GM12878 (cell line): ENCODE results near the gene PNISR. TPM values are rescaled to one million over a fixed set of nuclear protein-coding genes. Genes with fewer than 3 reads are reported as not detected.

Experiments used
- ATAC-seq: fragments of 200-7000 bp; cut with Tn5 transposase; 3 replicates; pipeline ENCODE4 v1.9.1; 2020; ENCODE audit warnings: mild to moderate bottlenecking, moderate library complexity
- BruUV-seq: library from RNA; stranded (reverse); fragments of 400-500 nt; replicated peaks from 2 replicates; lab custom pipeline; 2021; lab: Mats Ljungman, UMichigan
- CTCF ChIA-PET: fragments of 300-600 bp; sonication (Branson Sonifier 250); formaldehyde crosslinking; extraction: SDS; loops from one replicate; lab custom pipeline; 2021; ENCODE audit warnings: inconsistent platforms; lab: Yijun Ruan, JAX
- POLR2A ChIA-PET: fragments of 350-600 bp; formaldehyde crosslinking; extraction: SDS; loops from one replicate; lab custom pipeline; 2021; ENCODE audit warnings: inconsistent platforms; lab: Charles Lee
- RAD21 ChIA-PET: fragments of 300-600 bp; sonication (Branson Sonifier 250); formaldehyde crosslinking; loops from one replicate; lab custom pipeline; 2023; ENCODE audit warnings: antibody characterized with exemption; ENCODE audit not compliant: unreplicated experiment; lab: Charles Lee
- SMC1A ChIA-PET: fragments of 300-600 bp; sonication (Branson Sonifier 250); formaldehyde crosslinking; loops from one replicate; lab custom pipeline; 2023; ENCODE audit not compliant: unreplicated experiment, uncharacterized antibody; lab: Charles Lee
- DNase-seq: peaks from one replicate; pipeline ENCODE4 v3.0.0-alpha.2; 2011; ENCODE audit warnings: low read depth, low spot score
- FAIRE-seq: peaks from 3 replicates; lab custom pipeline; 2011; peaks lifted over from hg19 to GRCh38; lab: Jason Lieb, UNC
- H2AFZ ChIP-seq: 2 replicates; pipeline ENCODE4 v1.6.0; 2011; ENCODE audit warnings: low read depth, low read length, control low read depth; ENCODE audit not compliant: control insufficient read depth
- H3K27ac ChIP-seq: 2 replicates; pipeline ENCODE4 v1.5.1; 2011; ENCODE audit warnings: control low read depth; ENCODE audit not compliant: control insufficient read depth, insufficient read depth
- H3K27me3 ChIP-seq, 2 experiments: replicated peaks in 1 of 2; 2 replicates each; pipeline versions ENCODE4 v1.6.0 to v1.6.1; 2011; ENCODE audit warnings: low read length in 1 of 2; ENCODE audit not compliant: control insufficient read depth in 2 of 2, insufficient read depth in 2 of 2
- H3K36me3 ChIP-seq, 2 experiments: 2 replicates each; pipeline ENCODE4 v1.5.1; 2011; ENCODE audit warnings: low read length in 1 of 2; ENCODE audit not compliant: control insufficient read depth in 2 of 2, insufficient read depth in 2 of 2
- H3K4me1 ChIP-seq: 2 replicates; pipeline ENCODE4 v1.6.1; 2011; ENCODE audit warnings: mild to moderate bottlenecking, low read length, moderate library complexity, mixed read lengths; ENCODE audit not compliant: control insufficient read depth, insufficient read depth
- H3K4me2 ChIP-seq: 2 replicates; pipeline ENCODE4 v1.6.0; 2011; ENCODE audit warnings: control low read depth; ENCODE audit not compliant: control insufficient read depth, insufficient read depth
- H3K4me3 ChIP-seq: fragments of 200-600 bp; sonication (generic); 2 replicates; pipeline ENCODE4 v1.5.1; 2016
- H3K79me2 ChIP-seq: 2 replicates; pipeline ENCODE4 v1.6.0; 2011; ENCODE audit warnings: low read length; ENCODE audit not compliant: control insufficient read depth, insufficient read depth
- H3K9ac ChIP-seq: 2 replicates; pipeline ENCODE4 v1.8.0; 2011; ENCODE audit warnings: low read length, control low read depth, mixed read lengths; ENCODE audit not compliant: control insufficient read depth, insufficient read depth
- H3K9me3 ChIP-seq: replicated peaks from 3 replicates; pipeline ENCODE4 v1.5.1; 2011; ENCODE audit warnings: mild to moderate bottlenecking, low read length; ENCODE audit not compliant: control insufficient read depth, insufficient read depth
- H4K20me1 ChIP-seq: 2 replicates; pipeline ENCODE4 v1.6.0; 2011; ENCODE audit not compliant: control insufficient read depth, insufficient read depth
- ATF7 ChIP-seq: fragments of 450-650 bp; IDR thresholded peaks from 2 replicates; pipeline ENCODE4 v1.6.1; 2016; ENCODE audit warnings: low read depth, mild to moderate bottlenecking
- CEBPZ ChIP-seq: fragments of 150-350 bp; IDR thresholded peaks from 2 replicates; pipeline ENCODE4 v1.6.1; 2016; ENCODE audit warnings: low read depth, low read length
- CHD4 ChIP-seq: fragments of 200-600 bp; sonication (generic); IDR thresholded peaks from 2 replicates; pipeline ENCODE4 v1.6.1; 2016; ENCODE audit warnings: mild to moderate bottlenecking
- DPF2 ChIP-seq: fragments of 450-650 bp; IDR thresholded peaks from 2 replicates; pipeline ENCODE4 v1.6.1; 2017; ENCODE audit warnings: mild to moderate bottlenecking
- EP300 ChIP-seq, 2 experiments: fragments of 150-350 bp in 1 of 2; IDR thresholded peaks; 2 replicates each; pipeline ENCODE4 v1.6.1; 2011 to 2012; ENCODE audit warnings: low read depth in 2 of 2, low read length in 2 of 2, borderline replicate concordance in 1 of 2, improper control_type of control experiment in 1 of 2, inconsistent platforms in 1 of 2; ENCODE audit not compliant: control insufficient read depth in 1 of 2
- IKZF1 ChIP-seq: fragments of 450-650 bp; conservative IDR thresholded peaks from 2 replicates; pipeline ENCODE4 v1.6.1; 2017; ENCODE audit warnings: antibody characterized with exemption, mild to moderate bottlenecking
- KLF5 ChIP-seq: fragments of 450-650 bp; IDR thresholded peaks from 2 replicates; pipeline ENCODE4 v1.6.1; 2014; ENCODE audit warnings: mild to moderate bottlenecking; ENCODE audit not compliant: partially characterized antibody
- MYC ChIP-seq: IDR thresholded peaks from 2 replicates; pipeline ENCODE4 v1.6.1; 2011; ENCODE audit warnings: mild to moderate bottlenecking, low read length, moderate library complexity, inconsistent platforms; ENCODE audit not compliant: insufficient read depth, insufficient replicate concordance, insufficient read length, severe bottlenecking
- NBN ChIP-seq: fragments of 450-650 bp; IDR thresholded peaks from 2 replicates; pipeline ENCODE4 v1.6.1; 2016
- POLR2AphosphoS2 ChIP-seq: IDR thresholded peaks from 2 replicates; pipeline ENCODE4 v1.6.1; 2011; ENCODE audit warnings: low read depth, mild to moderate bottlenecking, low read length, improper control_type of control experiment, moderate library complexity
- PRDM15 ChIP-seq: fragments of 450-650 bp; formaldehyde crosslinking; IDR thresholded peaks from 2 replicates; pipeline ENCODE4 v1.4.0; 2020; ENCODE audit warnings: mild to moderate bottlenecking, moderate library complexity
- TBL1XR1 ChIP-seq: IDR thresholded peaks from 2 replicates; pipeline ENCODE4 v1.6.1; 2012; ENCODE audit warnings: low read depth, low read length, improper control_type of control experiment
- TCF12 ChIP-seq: IDR thresholded peaks from 2 replicates; pipeline ENCODE4 v1.6.1; 2011; ENCODE audit warnings: low read depth, mild to moderate bottlenecking, low read length
- WGBS: methylation state at CpG from one replicate; pipeline ENCODE4 v1.1.6; 2016; ENCODE audit warnings: low lambda C conversion rate; ENCODE audit not compliant: insufficient replicate concordance, insufficient coverage; ENCODE audit errors: missing lambda C conversion rate; 5-methylcytosine and 5-hydroxymethylcytosine counted together
- in situ Hi-C: fragments of 300-500 bp; cut with MboI; formaldehyde crosslinking; loops from 9 replicates; pipeline ENCODE4 v1.14.3; 2018; ENCODE audit warnings: mixed read lengths
- intact Hi-C: fragments of 100-400 bp; cut with micrococcal nuclease; formaldehyde crosslinking; loops from one replicate; pipeline ENCODE4 v1.14.2; 2022; ENCODE audit not compliant: unreplicated experiment
- polyA plus RNA-seq, 11 experiments: library from polyadenylated mRNA; depleted of rRNA in 4 of 11; unstranded in 6 of 11; stranded (reverse) in 5 of 11; fragments of >200 nt; fragmentation: Nextera tagmentation in 4 of 11; fragmentation: Illumina TruSeq in 1 of 11; extraction: Ambion mirVana in 4 of 11; extraction: Trizol in 1 of 11; gene quantifications; 1 replicate in 1 of 11; 2 replicates in 10 of 11; pipeline versions ENCODE4 v1.2.1 to v1.2.3, GENCODE V29; 2011 to 2016; ENCODE audit warnings: inconsistent platforms in 2 of 11, missing spikeins in 2 of 11, low read depth in 1 of 11
- total RNA-seq, 4 experiments: library from RNA; depleted of rRNA in 3 of 4; stranded (reverse); fragments of >200 nt in 3 of 4; fragmentation: Illumina TruSeq in 1 of 4; extraction: Trizol in 1 of 4; gene quantifications; 2 replicates each; pipeline versions ENCODE4 v1.2.1 to v1.2.3, GENCODE V29; 2013 to 2021

PNISR gene
- total and polyA plus RNA-seq, 10 of the 15 experiments (the other 5 are each of a cell fraction or from before 2014, with no cell fraction given) = 79.1 to 180 (median 105) TPM

GRCh38 chr6:99422912-99423311 lies 2.2 kb downstream of the PNISR start (continued):
- no peak for TF ChIP-seq CEBPZ
- TF ChIP-seq KLF5 = no peak
- no peak for TF ChIP-seq TBL1XR1
- no peak for TF ChIP-seq DPF2
- TF ChIP-seq, all 136 proteins: peak for 0

- Histone ChIP-seq H3K9me3 (no peaks in the 10 kb centered on the region), H3K27me3 (no peaks in the 10 kb centered on the region), H3K27ac (peak overlapping the region; percentile 10), H3K4me3 (peak overlapping the region; percentile 44; the same call in 1 of the 2 replicates), H2AFZ (no peak overlapping the region), H4K20me1 (no peaks in the 10 kb centered on the region), H3K4me2 (peak overlapping the region; percentile 68), H3K9ac (no peak overlapping the region), H3K79me2 (peaks cover 80% of the 10 kb centered on the region), H3K4me1 (peaks cover 11% of the 10 kb centered on the region), H3K36me3 (peaks cover 0 to 7% of the 10 kb centered on the region in 2 experiments; a peak in 3 of 4 replicates)
- in situ Hi-C loops (no loop called here), intact Hi-C loops (loop anchor here (2.0 kb wide), 1 partner anchor 16 kb away; no protein-coding TSS in a partner anchor)
- SMC1A ChIA-PET = interaction anchor here (0.7 to 3.1 kb wide), 8 partner anchors 9 to 146 kb away, joined by 3 to 21 read pairs (median 5); partner anchors contain the start of genes COQ3 and PNISR
- ATAC-seq (peak; percentile 86), DNase-seq (peak; percentile 38), FAIRE-seq (peak; percentile 23)
- POLR2A ChIA-PET = interaction anchor here (0.6 to 0.8 kb wide), 3 partner anchors 24 to 151 kb away, joined by 3 to 9 read pairs (median 4); partner anchors contain the start of gene CCNC
- BruUV-seq = no TSS peak
- RAD21 ChIA-PET = interaction anchor here (1.0 to 1.4 kb wide), 4 partner anchors 9 to 194 kb away, joined by 3 to 8 read pairs (median 4); partner anchors contain the start of gene PNISR
- WGBS = 2% methylated on average over 9 of the region's 9 CpGs
- CTCF ChIA-PET = interaction anchor here (1.0 to 1.7 kb wide), 6 partner anchors 9 to 86 kb away, joined by 3 to 10 read pairs (median 4); partner anchors contain the start of gene PNISR
- TF ChIP-seq POLR2AphosphoS2 = no peak
- TF ChIP-seq PRDM15 (CRISPR knock-in tag) = no peak
- no peak for TF ChIP-seq CHD4
- peak; percentile 71 for TF ChIP-seq IKZF1
- TF ChIP-seq ATF7 = 0 out of 2 replicates have a peak, but pooled peaks have one; percentile 30
- no peak for TF ChIP-seq NBN
- TF ChIP-seq EP300 (IDR thresholded peaks at IDR 0.05; ENCODE audit: borderline replicate concordance in 1 of 2, control insufficient read depth in 1 of 2, low read depth in 2 of 2, low read length in 2 of 2) = no peak
- TF ChIP-seq TCF12 = no peak
- no peak for TF ChIP-seq MYC
Measured at GRCh38 chr6:99416892-99417767, 8.0 kb downstream of the PNISR start.
